Measurements from ENCODE around the gene MYMK. TPM values are rescaled to one million over a fixed set of nuclear protein-coding genes. Genes with fewer than 3 reads are reported as not detected.

The MYMK gene
- total and polyA plus RNA-seq, 2 of the 8 experiments (the other 6 are each of a cell fraction or from before 2014, with no cell fraction given), result not detected

GRCh38 chr9:133471551-133472276 is 53.0 kb downstream of the MYMK start:
- no peak overlapping the region for H3K56ac ChIP-seq (replicated peaks; ENCODE audit: insufficient read length, low read depth, low read length)
- H2AK5ac ChIP-seq (ENCODE audit: low read depth, low read length), result no peak overlapping the region
- H3K23ac ChIP-seq (ENCODE audit: insufficient read length), result no peak overlapping the region
- H2BK120ac ChIP-seq (replicated peaks; ENCODE audit: low read depth, low read length), result no peak overlapping the region
- no peak overlapping the region for H4K5ac ChIP-seq (ENCODE audit: insufficient read length, low read depth, low read length)
- no peak overlapping the region for H3K27ac ChIP-seq (ENCODE audit: low read depth, low read length)
- no peaks in the 10 kb centered on the region for H3K79me2 ChIP-seq (ENCODE audit: control insufficient read depth in 1 of 2, insufficient read depth in 2 of 2, low read length in 2 of 2)
- no peak overlapping the region for H3K9ac ChIP-seq (replicated peaks in 1 of 4; ENCODE audit: extremely low read depth in 1 of 4, low read depth in 3 of 4, low read length in 3 of 4)
- H2BK20ac ChIP-seq (ENCODE audit: low read length), result no peak overlapping the region
- no peaks in the 10 kb centered on the region; a peak in 2 of 7 replicates for H3K4me1 ChIP-seq (replicated peaks in 1 of 4; ENCODE audit: control insufficient read depth in 3 of 4, insufficient read depth in 4 of 4, low read length in 3 of 4)
- no peak overlapping the region for H2AFZ ChIP-seq (ENCODE audit: low read length)
- H2BK5ac ChIP-seq (ENCODE audit: low read depth, low read length), result no peak overlapping the region; the same call in 1 of the 2 replicates
- H3K9me3 ChIP-seq (ENCODE audit: insufficient read depth in 2 of 2, low read depth in 1 of 2, low read length in 1 of 2), result no peaks in the 10 kb centered on the region
- H3K4ac ChIP-seq (replicated peaks; ENCODE audit: insufficient read length, low read depth, low read length), result no peak overlapping the region
- no peaks in the 10 kb centered on the region for H3K23me2 ChIP-seq (ENCODE audit: low read depth, low read length)
- H3K4me2 ChIP-seq (ENCODE audit: insufficient read depth in 1 of 2, low read depth in 2 of 2, low read length in 2 of 2), result no peak overlapping the region
- H3K4me3 ChIP-seq (ENCODE audit: extremely low read depth in 1 of 4, insufficient read depth in 2 of 4, low read depth in 3 of 4, low read length in 4 of 4), result no peak overlapping the region
- FAIRE-seq (no peak), DNase-seq (ENCODE audit: low read depth in 1 of 2, low spot score in 2 of 2) (no peak)
- H3K36me3 ChIP-seq (ENCODE audit: control insufficient read depth in 2 of 4, insufficient read depth in 4 of 4, low read length in 3 of 4), result peaks cover 0 to 23% (median 6%) of the 10 kb centered on the region in 4 experiments; a peak in 5 of 8 replicates
- H3K79me1 ChIP-seq (ENCODE audit: low read depth, low read length), result no peaks in the 10 kb centered on the region; the same call in none of the 2 replicates
- H3K27me3 ChIP-seq (replicated peaks in 1 of 4; ENCODE audit: control insufficient read depth in 3 of 4, extremely low read depth in 1 of 4, insufficient read depth in 3 of 4, low read length in 3 of 4), result no peaks in the 10 kb centered on the region
- CTCF ChIA-PET (ENCODE audit: partially characterized antibody), result interaction anchor here (0.6 to 1.9 kb wide), 9 partner anchors 7 to 255 kb away, joined by 3 to 6 read pairs (median 4); partner anchors contain the start of gene SLC2A6
- no peak overlapping the region for H3K14ac ChIP-seq (ENCODE audit: insufficient read length)
- no peak overlapping the region for H4K8ac ChIP-seq (ENCODE audit: extremely low read depth, insufficient read depth, low read length)
- H4K91ac ChIP-seq (replicated peaks; ENCODE audit: insufficient read length, low read length), result no peak overlapping the region
- peaks cover 4 to 29% of the 10 kb centered on the region in 2 experiments for H4K20me1 ChIP-seq (replicated peaks in 1 of 2; ENCODE audit: control insufficient read depth in 1 of 2, insufficient read depth in 2 of 2, low read length in 2 of 2)
- H2BK15ac ChIP-seq (ENCODE audit: low read length), result no peak overlapping the region
- H3K18ac ChIP-seq (ENCODE audit: extremely low read depth, low read length), result no peak overlapping the region
- POLR2A ChIA-PET (ENCODE audit: partially characterized antibody), result interaction anchor here (0.6 to 1.3 kb wide), 6 partner anchors 9 to 85 kb away, joined by 3 to 6 read pairs (median 4); no protein-coding TSS in a partner anchor
- WGBS, 2 experiments (ENCODE audit: extremely low coverage in 1 of 2, insufficient coverage in 1 of 2, insufficient read length in 1 of 2, insufficient replicate concordance in 2 of 2, low coverage in 1 of 2, low lambda C conversion rate in 2 of 2, missing lambda C conversion rate in 1 of 2), result 90% methylated on average over 22 of the region's 27 CpGs; no CpG with 5 or more reads in 1 of the 2 experiments
- no peak overlapping the region for H2BK12ac ChIP-seq (ENCODE audit: low read depth, low read length)
- TF ChIP-seq RFX5 (IDR thresholded peaks at IDR 0.05; ENCODE audit: borderline replicate concordance, low read depth, low read length), result no peak
- no peak for TF ChIP-seq ATF3 (IDR thresholded peaks at IDR 0.05; ENCODE audit: insufficient read depth, low read depth, low read length)
- TF ChIP-seq SRF (IDR thresholded peaks at IDR 0.05; ENCODE audit: low read depth, low read length), result no peak
- TF ChIP-seq USF2 (IDR thresholded peaks at IDR 0.05; ENCODE audit: low read length), result no peak
- no peak for TF ChIP-seq TAF7 (optimal IDR thresholded peaks at IDR 0.05; ENCODE audit: borderline replicate concordance, low read depth, low read length)
- no peak for TF ChIP-seq CBX5 (IDR thresholded peaks at IDR 0.05; ENCODE audit: low read depth, low read length)
- TF ChIP-seq MAX (IDR thresholded peaks at IDR 0.05), result no peak
- TF ChIP-seq CEBPB (IDR thresholded peaks at IDR 0.05; ENCODE audit: low read depth, low read length), result no peak
- TF ChIP-seq SIRT6 (IDR thresholded peaks at IDR 0.05; ENCODE audit: low read length), result no peak
- no peak for TF ChIP-seq PHF8 (conservative IDR thresholded peaks at IDR 0.05; ENCODE audit: low read depth, low read length)
- no peak for TF ChIP-seq ASH2L (IDR thresholded peaks at IDR 0.05; ENCODE audit: low read length)
